ENCODE data around the gene TLE1.
"Not testable (repeated sequence)": the region's sequence is repeated elsewhere in the genome, so short reads cannot be mapped to it uniquely, and the experiment has no call there.

Gene TLE1

DNA sequence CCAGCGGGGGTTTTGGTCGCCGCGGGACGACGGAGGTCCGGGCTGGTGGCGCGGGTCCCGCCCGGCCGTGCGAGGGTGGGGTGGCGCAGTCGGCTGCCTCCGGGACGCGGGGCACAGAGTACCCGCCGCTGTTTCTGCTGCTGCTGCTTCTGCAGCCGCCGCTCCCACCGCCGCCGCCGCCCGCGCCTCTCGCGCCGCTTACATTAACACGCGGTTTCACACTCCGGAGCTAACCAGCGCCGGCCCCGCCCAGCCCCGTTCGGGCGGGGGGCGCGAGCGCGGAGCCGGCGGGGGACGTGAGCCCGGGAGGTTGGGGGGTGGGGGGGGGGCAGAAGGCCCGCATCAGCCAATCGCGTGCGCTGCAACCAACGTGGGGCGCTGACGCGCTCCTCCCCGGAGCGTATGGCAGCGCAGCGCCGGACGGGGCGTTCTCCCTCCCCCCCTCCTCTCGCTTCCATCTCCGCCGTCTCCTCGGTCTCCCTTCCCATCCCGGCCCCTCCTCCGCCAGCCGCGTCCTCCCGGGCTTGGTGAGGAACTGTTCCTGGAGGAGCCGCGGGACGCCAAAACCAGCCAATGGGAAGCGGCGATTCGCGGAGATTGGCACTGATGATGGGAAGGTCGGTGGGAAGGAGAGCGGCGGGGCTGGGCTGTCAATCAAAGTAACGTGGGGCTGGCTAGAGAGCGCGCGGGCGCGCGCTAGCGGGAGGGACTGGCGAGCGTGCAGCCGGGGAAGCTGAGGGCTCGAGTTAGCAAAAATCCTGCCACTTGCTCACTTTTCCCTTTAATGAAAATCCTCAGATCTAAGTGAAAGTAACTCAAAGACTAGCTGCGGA lies at the start of gene TLE1:
Gene TLE1 (minus strand): TSS at position 205 of the 833 bp plus-strand sequence. CDS start 1,307 bp downstream, outside the sequence.
- peak; percentile 99 for DNase-seq (ENCODE audit: low read depth in 2 of 2)

DNA sequence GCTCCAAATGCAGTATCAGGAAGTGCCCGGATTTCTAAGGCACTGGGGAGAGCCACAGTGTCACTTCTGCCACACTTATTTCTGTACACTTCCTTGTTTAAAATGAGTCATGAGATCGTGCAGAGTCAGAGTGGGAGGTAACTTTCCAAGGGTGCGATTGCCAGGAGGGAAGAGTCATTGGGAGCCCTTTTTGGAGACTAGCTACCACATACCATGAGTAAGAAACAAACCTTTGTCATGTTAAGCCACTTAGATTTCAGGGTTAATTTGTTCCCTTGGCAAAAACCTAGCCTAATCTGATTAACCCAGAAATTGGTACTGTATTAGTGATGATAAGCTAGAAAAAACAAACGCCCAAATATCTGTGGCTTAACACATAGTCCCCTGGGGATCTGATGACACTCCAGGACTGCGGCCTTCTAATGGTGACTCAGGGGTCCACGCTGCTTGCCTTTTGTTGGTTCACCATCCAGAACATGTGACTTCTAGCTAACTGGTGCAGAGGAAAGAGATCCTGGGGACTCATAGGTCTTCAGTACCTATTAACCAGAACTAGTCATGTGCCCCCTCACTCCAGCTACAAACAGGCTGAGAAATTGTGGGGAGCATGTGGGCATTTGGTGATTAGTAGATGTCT lies 48.6 kb upstream of the TLE1 start:
- DNase-seq (ENCODE audit: low read depth in 2 of 2): peak; percentile 45

DNA sequence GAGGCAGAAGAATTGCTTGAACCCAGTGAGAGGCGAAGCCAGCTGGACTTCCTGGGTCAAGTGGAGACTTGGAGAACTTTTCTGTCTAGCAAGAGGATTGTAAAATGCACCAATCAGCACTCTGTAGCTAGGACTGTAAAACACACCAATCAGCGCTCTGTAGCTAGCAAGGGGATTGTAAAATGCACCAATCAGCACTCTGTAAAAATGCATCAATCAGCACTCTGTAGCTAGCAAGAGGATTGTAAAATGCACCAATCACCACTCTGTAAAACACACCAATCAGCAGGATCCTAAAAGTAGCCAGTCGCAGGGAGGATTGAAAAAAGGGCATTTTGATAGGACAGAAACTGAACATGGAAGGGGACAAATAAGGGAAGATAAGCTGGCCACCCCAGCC lies 41.2 kb upstream of the TLE1 start:
- DNase-seq (ENCODE audit: low read depth in 2 of 2): not testable (repeated sequence)

DNA sequence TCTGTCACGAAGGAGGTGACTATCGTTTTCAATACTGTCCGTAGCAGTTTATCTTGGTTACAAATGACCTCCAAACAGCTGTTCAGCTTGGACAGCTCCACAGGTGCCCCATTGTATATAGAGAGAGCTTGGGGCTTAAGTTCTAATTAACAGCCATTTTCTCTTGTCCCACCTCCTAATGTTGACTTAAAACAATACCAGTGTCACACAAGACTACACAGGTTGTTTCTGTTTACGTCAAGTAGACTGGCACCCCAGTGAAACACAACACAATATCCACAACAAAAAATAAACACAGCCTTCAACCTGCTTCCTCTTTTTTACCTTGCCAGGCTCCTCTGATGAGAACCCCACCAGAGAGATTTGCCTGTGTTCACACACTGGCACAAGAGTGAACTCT lies 39.8 kb upstream of the TLE1 start:
- DNase-seq (ENCODE audit: low read depth in 2 of 2): no peak

DNA sequence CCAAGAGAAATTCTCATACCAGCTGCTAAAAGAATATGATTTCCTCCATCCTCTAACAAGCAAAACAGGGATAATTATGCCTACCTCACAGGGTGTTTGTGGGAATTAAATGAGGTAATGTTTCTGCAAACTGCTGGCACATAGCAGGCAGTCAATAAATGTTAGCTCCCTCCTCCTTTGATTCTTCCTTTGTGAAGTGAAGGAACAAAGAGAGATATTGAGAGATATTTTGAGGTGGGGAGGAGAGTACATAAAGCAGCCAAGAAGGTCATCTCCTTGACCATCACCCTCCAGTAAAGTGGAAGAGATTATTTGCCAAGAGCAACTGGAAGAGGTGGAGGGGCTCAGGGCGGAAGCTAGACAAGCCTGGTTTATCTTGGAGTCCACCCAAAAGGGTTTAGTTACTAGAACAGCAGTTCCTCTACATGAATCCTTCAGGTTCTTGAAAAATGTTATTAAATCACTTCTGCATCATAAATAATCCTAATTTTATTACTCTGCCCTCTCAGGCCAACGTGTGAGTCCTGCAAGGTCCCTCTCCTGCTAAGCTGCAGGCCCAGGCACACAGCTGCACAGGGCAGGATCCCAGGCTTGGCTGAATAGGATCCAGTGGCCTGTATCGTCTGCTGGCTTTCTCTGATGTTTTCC lies 35.0 kb upstream of the TLE1 start:
- DNase-seq (ENCODE audit: low read depth in 2 of 2): no peak

DNA sequence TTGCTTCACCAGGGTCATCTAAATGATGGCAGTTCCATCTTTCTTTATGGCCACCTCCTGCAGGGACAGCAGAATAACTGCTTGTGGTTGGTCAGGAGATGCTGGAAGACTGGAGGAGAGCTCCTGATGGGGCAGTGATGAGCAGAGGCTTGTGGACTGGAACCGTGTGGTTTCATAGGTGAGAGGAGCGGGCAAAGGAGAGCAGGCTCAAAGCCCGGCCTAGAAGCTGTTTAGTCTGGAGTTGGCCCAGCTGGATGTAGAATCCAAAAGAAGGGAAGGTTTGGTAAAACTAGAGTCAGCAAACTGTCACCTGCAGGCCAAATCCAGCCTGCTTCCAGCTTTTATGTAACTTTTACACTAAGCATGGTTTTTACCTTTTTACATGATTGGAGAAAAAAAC lies 32.9 kb upstream of the TLE1 start:
- no peak for DNase-seq (ENCODE audit: low read depth in 2 of 2)

DNA sequence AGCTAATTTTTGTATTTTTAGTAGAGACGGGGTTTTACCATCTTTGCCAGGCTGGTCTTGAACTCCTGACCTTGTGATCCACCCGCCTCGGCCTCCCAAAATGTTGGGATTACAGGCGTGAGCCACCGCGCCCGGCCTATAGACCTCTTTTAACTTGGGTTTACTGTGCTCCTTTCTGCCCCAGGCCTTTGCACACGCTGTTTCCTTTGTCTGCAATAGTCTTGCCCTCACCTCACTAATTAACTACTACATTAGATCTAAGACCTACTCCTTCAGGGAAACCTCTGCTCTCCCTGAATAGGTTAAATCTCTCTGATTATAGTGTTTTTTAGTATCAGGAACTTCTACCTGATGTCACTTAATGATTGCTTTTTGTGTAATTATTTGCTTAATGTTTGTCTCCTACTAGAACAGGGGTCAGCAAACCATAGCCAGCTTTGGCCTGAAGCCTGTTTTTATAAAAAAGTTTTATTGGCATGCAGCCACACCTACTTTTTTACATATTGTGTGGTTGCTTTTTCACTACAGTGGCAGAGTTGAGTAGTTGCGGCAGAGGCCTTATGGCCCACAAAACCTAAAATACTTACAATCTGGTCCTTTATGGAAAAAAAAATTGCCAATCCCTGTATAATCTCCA lies 31.2 kb upstream of the TLE1 start:
- DNase-seq (ENCODE audit: low read depth in 2 of 2): no peak

DNA sequence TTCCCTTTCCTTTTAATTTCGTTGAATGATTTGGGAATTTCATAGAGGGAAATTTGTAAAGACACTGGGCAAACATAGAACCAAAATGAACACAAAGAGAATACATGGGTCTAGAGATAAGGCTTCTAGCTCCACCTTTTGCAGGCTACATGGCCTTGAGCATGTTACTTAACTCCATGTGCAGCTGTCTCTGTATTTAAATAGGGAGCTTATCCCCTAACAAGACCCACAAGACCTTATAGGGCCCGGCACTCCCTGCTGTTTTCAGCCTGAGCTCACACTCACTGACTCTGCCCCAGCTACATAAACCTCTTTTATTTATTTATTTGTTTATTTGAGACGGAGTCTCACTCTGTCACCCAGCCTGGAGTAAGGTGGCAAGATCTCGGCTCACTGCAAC lies 30.6 kb upstream of the TLE1 start:
- DNase-seq (ENCODE audit: low read depth in 2 of 2): no peak

DNA sequence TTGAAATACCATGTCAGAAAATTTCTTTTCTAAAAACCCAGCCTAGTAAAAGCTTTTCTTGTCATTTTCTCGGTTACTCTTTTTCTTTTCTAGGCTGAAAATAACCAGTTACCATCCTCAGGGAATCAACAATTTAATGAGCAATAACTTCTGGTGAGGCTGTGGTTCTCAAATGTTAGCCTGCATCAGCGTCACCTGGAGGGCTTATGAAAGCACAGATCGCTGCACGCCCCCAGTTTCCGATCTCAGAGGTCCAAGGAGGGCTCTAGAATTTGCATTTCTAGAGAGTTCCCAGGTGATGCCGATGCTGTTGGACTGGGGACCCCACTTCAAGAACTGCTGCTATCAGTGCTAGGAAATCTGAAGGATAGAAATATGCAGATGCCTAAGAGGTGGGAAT lies 28.9 kb upstream of the TLE1 start:
- no peak for DNase-seq (ENCODE audit: low read depth in 2 of 2)

DNA sequence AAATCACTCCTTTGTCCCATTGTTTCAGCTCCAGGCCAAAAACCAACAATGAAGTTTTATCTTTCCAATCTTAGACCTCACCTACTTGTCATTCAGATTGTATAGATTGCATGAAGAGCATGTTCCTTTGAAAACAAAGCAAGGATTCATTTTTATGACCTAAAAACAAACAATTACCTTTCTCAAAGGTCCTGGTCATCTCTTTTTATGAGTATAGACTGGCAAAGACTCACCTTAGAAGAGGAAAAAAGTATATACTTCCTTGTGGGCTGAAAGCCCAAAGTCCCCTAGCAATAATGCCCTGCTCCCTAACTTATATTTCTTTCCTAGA lies 28.4 kb upstream of the TLE1 start:
- DNase-seq (ENCODE audit: low read depth in 2 of 2): no peak

DNA sequence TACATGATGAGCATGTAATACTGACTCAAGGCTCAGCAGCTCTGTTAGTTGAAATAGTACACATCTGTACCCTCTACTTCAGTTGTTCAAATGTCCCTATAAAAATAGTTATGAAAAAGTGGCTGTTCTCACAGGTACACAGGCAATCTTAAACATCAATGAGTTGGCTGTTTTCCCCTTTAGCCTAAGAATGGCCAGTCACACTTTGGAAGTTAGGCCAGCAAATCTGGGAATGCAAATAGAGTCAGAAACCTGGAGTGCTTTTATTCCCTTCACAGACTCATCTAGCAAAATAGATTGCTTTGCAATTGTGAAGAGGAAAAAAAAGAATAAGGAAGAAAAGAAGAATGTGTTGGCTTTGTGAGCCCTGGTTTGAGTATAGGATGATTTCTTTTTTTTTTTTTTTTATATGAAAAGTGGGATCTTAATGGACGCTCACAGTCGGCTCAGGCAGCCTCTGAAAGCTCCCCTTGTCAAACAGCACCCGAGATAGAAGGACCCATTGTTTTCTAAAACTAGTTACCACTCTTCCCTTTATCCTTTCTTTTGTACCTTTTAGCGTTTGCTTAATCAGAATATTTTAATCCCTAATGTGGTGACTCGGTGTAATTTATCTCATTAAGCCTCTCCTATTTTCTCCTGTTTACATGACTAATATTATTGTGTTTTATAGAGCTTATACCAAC lies 27.9 kb upstream of the TLE1 start:
- DNase-seq (ENCODE audit: low read depth in 2 of 2): no peak

DNA sequence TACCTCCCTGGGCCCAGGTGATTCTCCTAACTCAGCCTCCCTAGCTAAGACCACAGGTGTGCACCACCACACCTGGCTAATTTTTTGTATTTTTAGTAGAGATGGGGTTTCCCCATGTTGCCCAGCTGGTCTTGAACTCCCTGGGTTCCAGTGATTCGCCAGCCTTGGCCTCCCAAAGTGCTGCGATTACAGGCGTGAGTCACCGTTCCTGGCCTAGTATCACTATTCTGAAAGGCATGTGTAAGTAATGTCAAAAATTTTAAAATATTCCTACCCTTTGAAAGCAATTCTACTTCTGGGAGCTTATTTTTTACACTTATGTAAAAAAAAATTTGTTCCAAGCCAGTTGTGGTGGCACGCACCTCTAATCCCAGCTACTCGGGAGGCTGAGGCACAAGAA lies 27.1 kb upstream of the TLE1 start:
- DNase-seq (ENCODE audit: low read depth in 2 of 2): no peak

DNA sequence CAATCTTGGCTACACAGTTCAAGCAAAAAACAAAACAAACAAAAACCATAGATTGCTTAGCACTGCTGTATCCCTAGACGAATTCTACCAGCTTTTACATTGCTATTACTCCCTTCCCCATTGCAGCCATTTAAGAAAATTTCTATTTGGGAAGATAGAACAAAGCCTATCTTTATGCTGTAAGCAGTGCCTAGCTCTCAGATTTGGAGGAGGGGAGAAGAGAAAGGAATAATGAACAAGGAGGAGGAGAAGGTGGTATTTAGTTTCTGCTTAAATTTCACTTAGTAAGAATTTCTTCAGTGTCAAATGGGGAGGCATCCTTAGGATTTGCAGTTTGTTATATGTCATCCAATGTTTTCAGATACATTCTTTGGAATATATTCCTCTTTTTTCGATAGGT lies 16.2 kb upstream of the TLE1 start:
- DNase-seq (ENCODE audit: low read depth in 2 of 2): no peak

DNA sequence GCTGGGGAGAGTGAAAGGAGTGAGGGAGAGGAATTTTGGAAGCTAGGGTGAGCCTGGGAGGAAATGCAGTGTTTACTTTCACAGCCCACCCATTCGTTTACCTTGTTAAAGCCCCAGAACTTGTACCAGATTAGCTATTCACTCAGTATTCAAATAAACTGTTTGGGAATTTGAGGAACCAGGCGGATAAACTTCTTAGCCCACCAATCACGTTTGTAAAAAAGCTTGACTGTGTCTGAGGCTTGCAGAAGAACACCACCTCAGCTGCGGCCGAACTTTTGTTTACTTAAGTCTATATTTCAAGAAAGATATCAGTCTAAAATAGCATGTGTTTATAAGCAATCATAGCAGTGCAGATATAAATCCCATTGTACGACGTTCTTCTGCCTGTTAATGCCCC lies 5.2 kb upstream of the TLE1 start:
- DNase-seq (ENCODE audit: low read depth in 2 of 2): no peak

DNA sequence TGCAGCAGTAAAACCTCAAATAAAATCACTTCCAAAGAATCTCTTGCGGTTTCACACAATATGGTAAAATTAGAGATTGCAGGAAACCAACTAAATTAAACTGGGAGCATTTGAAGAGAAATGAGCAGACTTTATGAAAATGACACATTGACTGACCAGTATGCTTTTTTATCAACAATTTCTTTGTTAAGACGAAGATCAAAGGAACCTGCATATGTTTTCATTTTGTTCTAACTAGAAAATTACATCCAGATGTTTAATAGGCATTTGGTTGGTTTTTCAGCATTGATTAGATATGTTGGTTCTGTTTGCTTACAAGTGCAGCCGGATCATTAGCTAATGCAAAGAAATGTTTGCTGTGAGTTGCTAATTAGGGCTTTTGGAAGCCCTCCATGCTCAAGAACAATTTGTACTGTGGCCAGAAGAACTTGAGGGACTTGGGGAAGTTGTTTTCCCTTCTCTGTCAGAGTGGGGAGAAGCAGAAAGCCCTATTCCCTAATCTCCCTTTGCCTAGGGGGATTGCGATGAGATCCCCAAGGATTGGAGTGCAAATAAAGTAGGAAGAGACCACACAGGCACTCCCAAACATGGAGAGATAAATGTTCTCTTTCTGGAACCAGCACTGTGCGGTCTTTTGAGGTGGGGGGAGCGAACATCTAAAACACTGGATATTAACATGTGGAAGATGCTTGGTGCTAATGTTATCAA lies 4.5 kb upstream of the TLE1 start:
- peak; percentile 66 to 71 for DNase-seq (ENCODE audit: low read depth in 2 of 2)

DNA sequence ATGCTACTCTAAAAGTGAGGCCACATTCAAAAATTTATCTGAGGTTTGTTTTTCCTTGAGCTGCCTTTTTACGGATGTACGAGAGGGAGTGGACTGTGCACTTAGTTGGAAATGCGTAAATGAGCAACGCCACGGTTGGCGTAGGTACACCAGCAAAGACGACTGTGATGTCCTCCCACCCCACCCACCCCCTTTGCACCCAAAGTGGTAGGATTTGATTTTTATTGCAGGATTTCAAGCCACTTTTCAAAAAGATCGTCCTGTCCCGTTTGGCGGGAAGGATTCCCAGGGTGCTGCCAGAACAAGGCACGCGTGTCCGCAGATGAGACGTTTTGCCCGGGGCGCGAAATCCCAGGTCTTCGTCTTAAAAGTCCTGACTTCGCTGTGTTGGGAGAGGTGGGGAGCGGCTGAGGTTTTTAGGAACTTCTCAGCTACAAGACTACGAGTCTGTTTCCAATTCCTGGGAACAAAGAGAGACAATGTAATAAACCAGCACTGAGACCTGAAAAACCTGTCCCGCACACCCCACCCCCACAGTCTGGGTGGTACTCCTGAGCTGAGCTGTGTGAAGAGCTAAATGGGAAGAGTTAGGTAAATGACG lies 1.0 kb upstream of the TLE1 start:
- no peak for DNase-seq (ENCODE audit: low read depth in 2 of 2)

DNA sequence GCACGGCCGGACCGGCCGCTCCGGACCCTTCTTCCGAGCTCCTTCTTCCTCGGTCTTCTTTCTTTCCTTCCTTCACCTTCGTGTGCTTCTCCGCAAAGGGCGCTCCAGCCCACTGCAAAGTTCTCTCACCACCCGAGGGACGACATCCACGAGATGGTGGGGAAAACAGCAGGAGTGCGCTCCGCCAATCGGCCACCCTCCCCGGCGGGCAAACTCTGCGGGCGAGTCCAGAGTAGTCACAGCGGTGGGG lies 329 bp downstream of the TLE1 start:
- not testable (repeated sequence) for DNase-seq (ENCODE audit: low read depth in 2 of 2)

DNA sequence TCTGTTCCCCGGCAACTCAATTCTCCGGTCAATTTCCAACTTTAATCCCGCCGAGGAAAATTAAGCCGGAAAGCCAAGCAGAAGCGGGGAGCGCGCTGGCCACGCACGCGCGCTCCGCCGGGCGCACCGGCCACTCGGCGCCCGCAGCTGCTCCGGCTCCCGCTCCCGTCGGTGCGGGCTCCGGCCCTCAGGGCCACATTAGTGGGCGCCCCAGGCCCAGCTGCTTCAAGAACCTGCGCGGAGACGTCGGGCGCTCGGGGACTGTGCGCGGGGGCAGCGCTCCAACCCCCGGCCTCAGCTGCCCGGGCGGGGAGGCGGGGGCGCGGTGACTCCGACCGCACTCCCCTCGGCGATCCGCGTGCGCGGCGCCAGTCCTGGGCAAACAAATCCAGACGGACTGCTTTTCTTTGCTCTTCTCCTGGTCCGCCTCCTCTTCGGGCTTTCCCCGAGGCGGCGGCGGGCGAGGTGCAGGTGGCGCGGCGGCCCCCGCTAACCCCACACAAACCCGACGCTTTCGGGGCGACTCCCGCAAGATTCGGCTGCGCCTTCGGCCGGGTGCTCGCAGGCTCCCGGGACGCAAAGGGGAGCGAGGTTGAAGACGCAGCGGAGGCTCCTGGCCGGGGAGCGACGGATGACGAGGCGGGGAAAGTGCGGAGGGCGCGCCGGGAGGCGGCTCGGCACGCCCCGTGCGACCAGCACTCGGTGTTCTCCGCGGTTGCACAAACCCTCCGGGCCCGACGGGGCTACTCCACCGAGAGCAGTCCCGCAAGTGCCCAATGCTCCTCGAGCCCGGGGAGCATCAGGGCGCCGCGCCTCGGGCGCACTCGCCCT lies 870 bp downstream of the TLE1 start:
- not testable (repeated sequence) for DNase-seq (ENCODE audit: low read depth in 2 of 2)

DNA sequence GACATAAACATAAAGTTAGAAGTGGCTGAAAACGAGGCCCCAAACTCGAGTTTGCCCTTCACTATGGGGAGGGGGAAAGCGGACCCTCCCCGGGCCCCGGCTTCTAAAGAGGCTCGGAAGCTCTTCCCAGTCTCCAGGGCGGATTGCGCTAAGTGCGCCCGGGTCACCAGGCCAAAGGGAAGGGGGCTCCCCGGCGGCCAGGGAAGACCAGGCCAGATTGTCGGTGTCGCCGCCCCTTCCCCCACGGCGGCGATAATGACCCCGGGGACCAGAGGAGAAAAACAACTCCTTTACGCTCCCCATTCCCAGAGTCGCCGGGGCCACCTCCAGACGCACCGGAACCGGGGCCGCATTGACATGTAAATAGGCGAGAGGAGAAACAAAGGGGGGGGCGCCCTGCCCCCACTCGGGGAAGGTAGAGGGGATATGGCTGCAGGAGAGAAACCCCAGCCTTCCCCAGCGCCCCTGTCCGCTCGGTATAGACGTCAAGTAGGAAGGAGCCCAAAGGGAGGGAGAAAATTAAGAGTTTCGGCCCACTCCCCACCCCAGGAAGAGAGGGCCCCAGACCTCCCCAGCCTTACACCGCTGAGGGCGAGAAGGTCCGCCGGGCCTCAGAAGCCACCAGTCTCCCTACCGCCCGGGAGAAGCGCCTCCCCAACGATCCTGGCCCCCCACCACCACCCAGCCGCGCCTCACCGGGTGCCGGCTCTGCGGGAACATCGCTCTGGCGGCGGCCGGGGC lies 1.7 kb downstream of the TLE1 start:
- no peak for DNase-seq (ENCODE audit: low read depth in 2 of 2)
